CD4-positive, alpha-beta T cell (primary cell): ENCODE data around the gene GSS. TPM values are rescaled to one million over a fixed set of nuclear protein-coding genes. Genes with fewer than 3 reads are reported as not detected.

Experiments used
- ATAC-seq: fragments of 200-7000 bp; cut with Tn5 transposase; one replicate; pipeline ENCODE4 v1.10.0; 2022; ENCODE audit warnings: mild to moderate bottlenecking; ENCODE audit not compliant: poor library complexity
- CTCF ChIA-PET: fragments of 350-600 bp; sonication (Branson Sonifier 250); formaldehyde crosslinking; loops from one replicate; lab custom pipeline; 2021; ENCODE audit warnings: antibody characterized with exemption, inconsistent platforms; lab: Charles Lee
- POLR2A ChIA-PET: fragments of 350-600 bp; sonication (Branson Sonifier 250); formaldehyde crosslinking; loops from one replicate; lab custom pipeline; 2021; ENCODE audit warnings: antibody characterized with exemption, inconsistent platforms; lab: Charles Lee
- DNase-seq, 14 experiments: peaks; one replicate each; pipeline ENCODE4 v3.0.0-alpha.2; 2013 to 2020; ENCODE audit warnings: mixed read lengths in 2 of 14
- H3K27ac ChIP-seq, 2 donors: one replicate each; pipeline versions ENCODE4 v1.5.1 to v1.7.0; 2013; ENCODE audit warnings: low read length in 2 of 2, low read depth in 1 of 2, mild to moderate bottlenecking in 1 of 2
- H3K27me3 ChIP-seq, 2 experiments: 1 replicate in 1 of 2; 2 replicates in 1 of 2; pipeline versions ENCODE4 v1.6.1 to v1.7.0; 2013; ENCODE audit warnings: low read length in 2 of 2, control low read depth in 1 of 2, mild to moderate bottlenecking in 1 of 2, moderate library complexity in 1 of 2; ENCODE audit not compliant: insufficient read depth in 2 of 2, control insufficient read depth in 1 of 2
- H3K36me3 ChIP-seq: one replicate; pipeline ENCODE4 v1.6.1; 2013; ENCODE audit warnings: low read length, control low read depth; ENCODE audit not compliant: insufficient read depth
- H3K4me1 ChIP-seq: one replicate; pipeline ENCODE4 v1.6.1; 2013; ENCODE audit warnings: low read length, control low read depth; ENCODE audit not compliant: insufficient read depth
- H3K4me3 ChIP-seq: one replicate; pipeline ENCODE4 v1.5.1; 2013; ENCODE audit warnings: mild to moderate bottlenecking, low read length, moderate library complexity
- H3K9me3 ChIP-seq, 2 experiments: 1 replicate in 1 of 2; 2 replicates in 1 of 2; pipeline versions ENCODE4 v1.6.1 to v1.7.0; 2013; ENCODE audit warnings: low read length in 2 of 2, mild to moderate bottlenecking in 2 of 2, control low read depth in 1 of 2, moderate library complexity in 1 of 2; ENCODE audit not compliant: control insufficient read depth in 1 of 2, insufficient read depth in 1 of 2
- H3K27ac Mint-ChIP-seq: one replicate; pipeline ENCODE4 v1.8.0; 2020; ENCODE audit warnings: mixed read lengths
- H3K27me3 Mint-ChIP-seq: one replicate; pipeline ENCODE4 v1.8.0; 2021; ENCODE audit warnings: mixed read lengths
- H3K36me3 Mint-ChIP-seq: one replicate; pipeline ENCODE4 v1.8.0; 2021; ENCODE audit warnings: low read depth, mixed read lengths
- H3K4me1 Mint-ChIP-seq: one replicate; pipeline ENCODE4 v1.8.0; 2021; ENCODE audit warnings: low read depth, mixed read lengths
- H3K4me3 Mint-ChIP-seq: one replicate; pipeline ENCODE4 v1.8.0; 2020; ENCODE audit warnings: mild to moderate bottlenecking, mixed read lengths
- H3K9me3 Mint-ChIP-seq: one replicate; pipeline ENCODE4 v1.8.0; 2020; ENCODE audit warnings: mixed read lengths
- intact Hi-C, 2 experiments: fragments of 100-400 bp; cut with DNase I in 1 of 2; cut with micrococcal nuclease in 1 of 2; formaldehyde crosslinking; loops; one replicate each; pipeline versions ENCODE4 v1.15.1 to v1.9.0; 2023 to 2025; cut with DNase I, micrococcal nuclease
- total RNA-seq, 174 experiments: library from RNA in 2 of 174; stranded (reverse) in 2 of 174; gene quantifications; one replicate each; pipeline ENCODE4 v1.2.3 and lab custom pipeline; 2021 to 2026
- TF ChIP-seq, protein P1 (sequence below): fragments of 200-600 bp; IDR thresholded peaks from one replicate; pipeline ENCODE4 v1.8.0; 2022; ENCODE audit warnings: antibody characterized with exemption, mild to moderate bottlenecking

GSS gene
- total RNA-seq, 2 experiments from 2014 or later = 24.3 to 24.7 TPM

DNA sequence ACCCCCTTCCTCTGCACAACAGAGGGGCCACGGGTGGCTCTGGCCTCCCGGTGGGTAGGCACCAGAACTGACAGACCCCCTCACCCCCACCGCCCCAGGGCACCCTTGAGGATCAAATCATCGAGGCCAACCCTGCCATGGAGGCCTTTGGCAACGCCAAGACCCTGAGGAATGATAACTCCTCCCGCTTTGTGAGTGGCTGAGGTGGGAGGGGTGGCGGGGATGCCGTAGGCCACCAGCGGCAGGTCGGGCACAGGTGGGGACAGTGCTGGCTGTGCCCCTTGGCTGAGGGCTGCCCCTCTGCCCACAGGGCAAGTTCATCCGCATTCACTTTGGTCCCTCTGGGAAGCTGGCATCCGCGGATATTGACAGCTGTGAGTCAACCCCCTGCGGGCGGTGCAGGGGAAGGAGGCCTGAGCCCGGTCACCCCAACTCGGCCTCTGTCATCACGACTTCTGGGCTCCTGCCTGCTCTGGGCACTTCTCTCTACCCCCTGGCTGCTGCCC, 29.2 kb upstream of the GSS start:
- ATAC-seq (no peak), DNase-seq (no peak)
- no peak overlapping the region for H3K4me3 ChIP-seq
- POLR2A ChIA-PET = no interaction called here
- Mint-ChIP-seq H3K36me3 (no peaks in the 10 kb centered on the region), H3K4me1 (no peaks in the 10 kb centered on the region), H3K27ac (no peak overlapping the region), H3K4me3 (no peak overlapping the region), H3K27me3 (peaks cover 34% of the 10 kb centered on the region), H3K9me3 (no peaks in the 10 kb centered on the region)
- H3K27ac ChIP-seq = no peak overlapping the region
- no peaks in the 10 kb centered on the region for H3K4me1 ChIP-seq
- CTCF ChIA-PET = no interaction called here
- peaks cover 11 to 18% of the 10 kb centered on the region in 2 experiments for H3K27me3 ChIP-seq
- peaks cover 0 to 3% of the 10 kb centered on the region in 2 experiments for H3K9me3 ChIP-seq
- TF ChIP-seq, protein P1, sequence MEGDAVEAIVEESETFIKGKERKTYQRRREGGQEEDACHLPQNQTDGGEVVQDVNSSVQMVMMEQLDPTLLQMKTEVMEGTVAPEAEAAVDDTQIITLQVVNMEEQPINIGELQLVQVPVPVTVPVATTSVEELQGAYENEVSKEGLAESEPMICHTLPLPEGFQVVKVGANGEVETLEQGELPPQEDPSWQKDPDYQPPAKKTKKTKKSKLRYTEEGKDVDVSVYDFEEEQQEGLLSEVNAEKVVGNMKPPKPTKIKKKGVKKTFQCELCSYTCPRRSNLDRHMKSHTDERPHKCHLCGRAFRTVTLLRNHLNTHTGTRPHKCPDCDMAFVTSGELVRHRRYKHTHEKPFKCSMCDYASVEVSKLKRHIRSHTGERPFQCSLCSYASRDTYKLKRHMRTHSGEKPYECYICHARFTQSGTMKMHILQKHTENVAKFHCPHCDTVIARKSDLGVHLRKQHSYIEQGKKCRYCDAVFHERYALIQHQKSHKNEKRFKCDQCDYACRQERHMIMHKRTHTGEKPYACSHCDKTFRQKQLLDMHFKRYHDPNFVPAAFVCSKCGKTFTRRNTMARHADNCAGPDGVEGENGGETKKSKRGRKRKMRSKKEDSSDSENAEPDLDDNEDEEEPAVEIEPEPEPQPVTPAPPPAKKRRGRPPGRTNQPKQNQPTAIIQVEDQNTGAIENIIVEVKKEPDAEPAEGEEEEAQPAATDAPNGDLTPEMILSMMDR = no peak
- H3K36me3 ChIP-seq = no peaks in the 10 kb centered on the region
- intact Hi-C loops = no loop called here

DNA sequence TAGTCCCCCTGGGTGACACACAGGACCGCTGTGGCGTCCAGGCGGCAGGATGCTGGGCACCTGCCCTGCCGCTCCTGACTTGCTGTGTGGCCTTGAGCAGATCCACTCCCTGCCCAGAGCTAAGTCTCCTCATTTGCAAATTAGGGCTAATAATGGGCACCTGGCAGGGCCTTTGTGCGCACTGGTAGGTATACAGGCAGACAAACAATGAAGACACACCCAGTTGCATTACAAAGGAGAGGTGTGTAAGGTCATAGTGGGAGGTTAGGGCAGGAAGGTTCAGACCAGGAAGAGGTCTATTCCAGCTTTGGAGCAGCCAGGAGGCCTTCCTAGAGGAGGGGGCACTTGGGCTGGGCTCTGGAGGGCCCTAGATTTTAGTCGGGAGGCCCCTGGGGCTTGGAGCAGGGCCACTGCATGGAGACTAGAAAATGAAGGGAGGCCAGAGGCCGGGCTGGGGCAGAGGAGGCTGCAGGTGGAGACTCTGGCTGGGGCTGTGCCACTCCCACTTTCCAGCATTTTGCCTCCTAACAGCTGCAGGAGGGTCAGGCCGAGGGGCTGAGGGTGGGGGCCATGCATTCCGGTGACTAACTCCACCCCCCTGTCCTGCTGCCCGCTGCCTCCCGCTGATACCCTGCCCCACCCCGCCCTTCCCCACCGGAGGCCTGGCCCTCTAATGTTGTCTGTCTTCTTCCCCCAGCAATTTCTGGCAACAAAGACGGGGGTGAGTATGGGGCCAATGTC, 28.6 kb upstream of the GSS start:
- Histone ChIP-seq H3K27ac (no peak overlapping the region), H3K4me3 (no peak overlapping the region), H3K9me3 (peaks cover 0 to 5% of the 10 kb centered on the region in 2 experiments), H3K27me3 (peaks cover 11 to 18% of the 10 kb centered on the region in 2 experiments), H3K4me1 (no peaks in the 10 kb centered on the region), H3K36me3 (no peaks in the 10 kb centered on the region)
- Mint-ChIP-seq H3K4me3 (no peak overlapping the region), H3K27me3 (peaks cover 34% of the 10 kb centered on the region), H3K9me3 (no peaks in the 10 kb centered on the region), H3K27ac (no peak overlapping the region), H3K4me1 (no peaks in the 10 kb centered on the region), H3K36me3 (no peaks in the 10 kb centered on the region)
- ATAC-seq (no peak), DNase-seq (no peak)
- intact Hi-C loops = no loop called here
- TF ChIP-seq, protein P1 = no peak
- ChIA-PET CTCF (no interaction called here), POLR2A (no interaction called here)

DNA sequence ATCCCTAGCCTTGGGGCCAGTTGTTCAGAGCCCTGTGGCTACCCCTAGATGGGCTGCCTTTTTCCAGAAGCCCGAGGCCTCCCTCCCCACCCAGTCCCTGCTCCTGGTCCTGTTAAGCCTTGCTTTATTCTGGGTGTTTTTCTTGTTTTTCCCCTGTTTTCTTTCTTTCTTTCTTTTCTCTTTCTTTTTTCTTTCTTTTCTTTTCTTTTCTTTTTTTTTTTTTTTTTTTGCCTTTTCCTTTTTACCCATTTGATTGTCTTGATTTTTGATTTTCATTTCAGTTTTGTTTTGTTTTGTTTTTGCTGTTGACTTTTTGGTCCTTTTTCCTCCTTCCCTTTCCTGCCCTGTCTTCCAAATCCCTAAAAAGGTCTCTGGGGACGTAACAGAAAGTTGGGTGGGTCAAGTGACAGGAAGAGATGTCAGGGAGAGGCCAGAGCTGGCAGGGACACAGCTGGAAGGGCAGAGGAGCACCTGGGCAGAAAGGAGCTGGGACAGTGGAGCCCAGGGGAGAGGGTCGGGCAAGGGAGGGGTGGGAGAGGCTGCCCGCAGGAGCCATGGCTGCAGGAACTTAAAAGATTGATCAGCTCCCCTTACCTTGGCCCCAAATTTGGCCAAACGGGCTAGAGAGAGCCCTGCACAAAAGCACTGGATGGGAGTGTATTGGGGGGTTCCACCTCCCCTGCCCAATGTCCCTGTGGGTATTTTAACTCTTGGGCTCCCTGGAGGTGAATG, 27.6 kb upstream of the GSS start:
- no peak overlapping the region for H3K27ac Mint-ChIP-seq
- POLR2A ChIA-PET = no interaction called here

More for the DNA sequence above, 27.6 kb upstream of the GSS start:
- intact Hi-C loops = no loop called here
- DNase-seq (no peak), ATAC-seq (no peak)
- CTCF ChIA-PET = no interaction called here
- Mint-ChIP-seq H3K27me3 (peaks cover 41% of the 10 kb centered on the region), H3K36me3 (no peaks in the 10 kb centered on the region), H3K9me3 (no peaks in the 10 kb centered on the region), H3K4me3 (no peak overlapping the region), H3K4me1 (no peaks in the 10 kb centered on the region)
- H3K9me3 ChIP-seq = peaks cover 0 to 5% of the 10 kb centered on the region in 2 experiments
- H3K4me3 ChIP-seq = no peak overlapping the region
- H3K36me3 ChIP-seq = no peaks in the 10 kb centered on the region
- no peaks in the 10 kb centered on the region for H3K4me1 ChIP-seq
- TF ChIP-seq, protein P1 = no peak
- H3K27me3 ChIP-seq = peaks cover 11 to 18% of the 10 kb centered on the region in 2 experiments
- no peak overlapping the region for H3K27ac ChIP-seq
